PFSK-1 (cell line): ENCODE measurements around the gene ENPP1.

ENCODE experiments used
- FOXP2 ChIP-seq: optimal IDR thresholded peaks from 2 replicates; pipeline ENCODE3; 2011; ENCODE audit warnings: borderline replicate concordance, control low read depth, inconsistent platforms; ENCODE audit not compliant: insufficient read depth; ENCODE audit errors: extremely low read length, extremely low read depth
- POLR2AphosphoS5 ChIP-seq: IDR thresholded peaks from 2 replicates; pipeline ENCODE4 v1.6.1; 2012; ENCODE audit warnings: low read depth, mild to moderate bottlenecking, control low read depth, low read length, moderate library complexity
- SIN3A ChIP-seq: IDR thresholded peaks from 2 replicates; pipeline ENCODE4 v1.6.1; 2012; ENCODE audit warnings: mild to moderate bottlenecking, low read length, moderate library complexity, borderline replicate concordance; ENCODE audit not compliant: insufficient read depth
- TAF1 ChIP-seq: IDR thresholded peaks from 2 replicates; pipeline ENCODE4 v1.6.1; 2012; ENCODE audit warnings: low read length, control low read depth, borderline replicate concordance; ENCODE audit not compliant: insufficient read depth
- TF ChIP-seq, protein P1 (sequence below), 2 experiments: IDR thresholded peaks; 2 replicates each; pipeline versions ENCODE4 v1.6.1 to v1.8.0; 2011 to 2012; ENCODE audit warnings: low read depth in 2 of 2, low read length in 2 of 2, control low read depth in 1 of 2, inconsistent platforms in 1 of 2, mild to moderate bottlenecking in 1 of 2, moderate library complexity in 1 of 2; ENCODE audit not compliant: insufficient read depth in 1 of 2

The ENPP1 gene

DNA sequence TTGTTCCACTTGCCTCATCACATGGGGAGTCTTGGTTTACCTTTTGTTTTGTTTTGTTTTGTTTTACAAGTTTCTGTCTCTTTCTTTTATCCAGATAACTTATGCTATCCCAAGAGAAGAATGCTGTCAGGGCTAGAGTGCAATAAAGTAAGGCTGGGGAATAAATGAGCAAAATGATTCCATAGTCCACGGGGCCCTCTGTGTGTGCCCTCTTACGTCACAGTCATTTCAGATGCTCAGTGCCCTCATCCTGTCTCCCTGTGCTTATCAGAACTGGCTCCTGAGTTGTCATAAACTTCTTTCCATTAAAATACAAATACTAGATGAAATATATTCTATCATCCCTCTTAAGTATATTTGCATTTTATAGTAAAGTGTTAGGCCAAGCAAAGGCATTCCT is 30.8 kb upstream of the ENPP1 start:
- TF ChIP-seq FOXP2 = no peak
- no peak for TF ChIP-seq TAF1
- no peak for TF ChIP-seq POLR2AphosphoS5
- TF ChIP-seq SIN3A = no peak
- TF ChIP-seq, protein P1, sequence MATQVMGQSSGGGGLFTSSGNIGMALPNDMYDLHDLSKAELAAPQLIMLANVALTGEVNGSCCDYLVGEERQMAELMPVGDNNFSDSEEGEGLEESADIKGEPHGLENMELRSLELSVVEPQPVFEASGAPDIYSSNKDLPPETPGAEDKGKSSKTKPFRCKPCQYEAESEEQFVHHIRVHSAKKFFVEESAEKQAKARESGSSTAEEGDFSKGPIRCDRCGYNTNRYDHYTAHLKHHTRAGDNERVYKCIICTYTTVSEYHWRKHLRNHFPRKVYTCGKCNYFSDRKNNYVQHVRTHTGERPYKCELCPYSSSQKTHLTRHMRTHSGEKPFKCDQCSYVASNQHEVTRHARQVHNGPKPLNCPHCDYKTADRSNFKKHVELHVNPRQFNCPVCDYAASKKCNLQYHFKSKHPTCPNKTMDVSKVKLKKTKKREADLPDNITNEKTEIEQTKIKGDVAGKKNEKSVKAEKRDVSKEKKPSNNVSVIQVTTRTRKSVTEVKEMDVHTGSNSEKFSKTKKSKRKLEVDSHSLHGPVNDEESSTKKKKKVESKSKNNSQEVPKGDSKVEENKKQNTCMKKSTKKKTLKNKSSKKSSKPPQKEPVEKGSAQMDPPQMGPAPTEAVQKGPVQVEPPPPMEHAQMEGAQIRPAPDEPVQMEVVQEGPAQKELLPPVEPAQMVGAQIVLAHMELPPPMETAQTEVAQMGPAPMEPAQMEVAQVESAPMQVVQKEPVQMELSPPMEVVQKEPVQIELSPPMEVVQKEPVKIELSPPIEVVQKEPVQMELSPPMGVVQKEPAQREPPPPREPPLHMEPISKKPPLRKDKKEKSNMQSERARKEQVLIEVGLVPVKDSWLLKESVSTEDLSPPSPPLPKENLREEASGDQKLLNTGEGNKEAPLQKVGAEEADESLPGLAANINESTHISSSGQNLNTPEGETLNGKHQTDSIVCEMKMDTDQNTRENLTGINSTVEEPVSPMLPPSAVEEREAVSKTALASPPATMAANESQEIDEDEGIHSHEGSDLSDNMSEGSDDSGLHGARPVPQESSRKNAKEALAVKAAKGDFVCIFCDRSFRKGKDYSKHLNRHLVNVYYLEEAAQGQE (IDR thresholded peaks at IDR 0.05; ENCODE audit: insufficient read depth in 1 of 2, low read depth in 2 of 2, low read length in 2 of 2) = no peak

DNA sequence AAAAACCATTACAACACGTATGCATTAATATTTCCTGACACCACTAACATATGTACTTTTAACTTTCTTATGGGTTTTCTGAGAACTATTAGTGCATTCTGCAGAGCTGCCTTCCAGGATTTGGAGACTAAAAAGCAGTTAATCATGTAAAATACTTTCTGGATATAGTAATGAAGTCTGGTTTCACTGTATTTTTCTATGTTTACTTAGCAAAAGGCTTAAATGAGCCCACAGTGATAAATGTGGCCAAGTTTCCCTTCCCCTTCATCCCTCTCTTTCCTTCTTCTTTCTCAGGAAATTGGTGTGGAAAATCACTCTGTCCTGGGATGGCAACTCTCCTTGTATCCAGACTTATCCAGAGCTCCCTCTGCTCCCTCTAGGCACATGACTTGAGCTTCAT is 29.7 kb upstream of the ENPP1 start:
- no peak for TF ChIP-seq TAF1
- TF ChIP-seq, protein P1 (IDR thresholded peaks at IDR 0.05; ENCODE audit: insufficient read depth in 1 of 2, low read depth in 2 of 2, low read length in 2 of 2) = no peak
- no peak for TF ChIP-seq FOXP2
- TF ChIP-seq SIN3A = no peak
- TF ChIP-seq POLR2AphosphoS5 = no peak

DNA sequence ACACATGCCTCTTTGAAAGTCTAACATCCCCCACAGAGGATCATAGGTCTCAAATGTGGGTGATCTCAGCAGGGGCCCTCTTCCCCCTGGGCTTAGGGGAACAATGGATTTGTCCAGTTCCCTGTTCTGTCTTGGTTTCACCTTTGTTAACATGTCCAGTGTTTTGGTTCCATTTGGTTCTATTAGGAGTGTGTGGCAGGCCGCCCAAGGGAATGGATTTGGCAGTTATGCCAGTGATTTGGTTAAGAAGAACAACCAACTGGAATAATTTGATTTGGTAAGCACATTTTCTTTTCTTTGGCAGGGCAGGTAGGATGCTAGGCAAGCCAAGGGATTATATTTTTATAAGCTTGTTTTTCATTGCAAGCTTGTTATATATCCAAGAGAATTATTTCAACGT is 28.5 kb upstream of the ENPP1 start:
- TF ChIP-seq TAF1 (no peak), FOXP2 (no peak), SIN3A (no peak), POLR2AphosphoS5 (no peak)
- TF ChIP-seq, protein P1 (IDR thresholded peaks at IDR 0.05; ENCODE audit: insufficient read depth in 1 of 2, low read depth in 2 of 2, low read length in 2 of 2) = no peak

DNA sequence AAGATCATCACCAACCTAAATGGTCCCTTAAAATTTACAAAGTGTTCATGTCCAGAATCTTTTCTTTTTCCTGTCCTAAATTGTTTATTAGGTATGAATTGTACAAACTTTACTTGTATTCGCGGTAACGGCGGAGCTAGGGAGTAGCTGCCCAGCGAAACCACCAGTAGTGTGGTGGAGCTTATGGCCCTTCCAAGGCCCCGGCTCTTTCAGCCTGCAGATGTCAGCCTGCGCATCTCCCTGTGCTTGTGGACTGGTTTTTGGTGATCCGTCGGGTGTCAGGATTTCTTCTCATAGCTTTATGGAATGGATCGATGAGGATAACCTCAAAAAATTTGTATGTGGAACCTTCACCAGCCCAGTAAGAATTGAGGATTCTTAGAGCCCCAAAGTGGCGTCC is 27.2 kb upstream of the ENPP1 start:
- no peak for TF ChIP-seq TAF1
- no peak for TF ChIP-seq POLR2AphosphoS5
- TF ChIP-seq, protein P1 (IDR thresholded peaks at IDR 0.05; ENCODE audit: insufficient read depth in 1 of 2, low read depth in 2 of 2, low read length in 2 of 2) = no peak
- no peak for TF ChIP-seq SIN3A
- no peak for TF ChIP-seq FOXP2

DNA sequence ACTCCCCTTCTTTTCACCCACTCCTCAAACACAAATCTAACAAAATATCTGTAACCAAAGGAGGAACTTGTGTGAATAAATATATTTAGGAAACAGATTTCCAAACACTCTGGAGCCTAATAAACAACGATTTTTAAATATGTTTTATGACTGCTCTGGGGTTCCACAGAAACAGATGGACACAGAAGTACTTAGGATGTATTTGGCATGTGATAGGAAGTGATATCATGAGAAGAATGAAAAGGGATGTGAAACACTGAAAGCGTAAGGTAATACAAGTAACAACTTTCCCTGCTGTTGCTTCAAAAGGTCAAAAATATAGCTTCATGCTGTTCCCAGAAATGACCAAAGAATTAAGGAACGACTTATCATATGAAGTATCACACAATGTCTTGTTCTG is 26.1 kb upstream of the ENPP1 start:
- no peak for TF ChIP-seq FOXP2
- TF ChIP-seq TAF1 = no peak
